Right lobe of liver (tissue), 4 donors: ENCODE results near the gene SOHLH1.

Experiments used
- POLR2A ChIP-seq: fragments of 450-650 bp; IDR thresholded peaks from one replicate; pipeline ENCODE4 v1.6.1; 2017; ENCODE audit warnings: antibody characterized with exemption, mild to moderate bottlenecking
- TF ChIP-seq, protein P1 (sequence below), 4 donors: fragments of 200-600 bp in 3 of 4; fragments of 450-650 bp in 1 of 4; IDR thresholded peaks; one replicate each; pipeline versions ENCODE4 v1.5.1 to v1.8.0; 2016 to 2022; ENCODE audit warnings: antibody characterized with exemption in 4 of 4, mild to moderate bottlenecking in 2 of 4
- donor health status: DM: no; HTN: no; CAD: no.
- donor health status: DM: no; HTN: no; CAD: no.
- donor health status: DM: no; HTN: yes; CAD: no.

DNA sequence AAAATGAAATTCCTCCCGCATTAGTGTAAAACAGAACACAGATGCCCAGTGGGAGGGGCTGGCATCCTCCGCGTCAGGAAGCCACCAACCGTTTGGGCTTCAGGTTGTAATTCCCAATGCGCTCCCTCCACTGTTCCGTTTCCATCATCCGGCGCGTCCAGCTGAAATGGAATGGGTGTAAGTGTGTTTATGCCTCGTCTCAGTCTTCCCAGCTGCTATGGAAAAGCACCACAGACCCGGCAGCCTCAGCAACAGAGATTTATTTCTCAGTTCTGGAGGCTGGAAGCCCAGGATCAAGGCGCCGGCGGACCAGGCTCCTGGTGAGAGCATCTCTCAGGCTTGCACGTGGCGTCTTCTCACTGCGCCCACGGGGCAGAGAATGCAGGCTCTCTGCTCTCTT is 23.1 kb upstream of the SOHLH1 start:
- TF ChIP-seq, protein P1, sequence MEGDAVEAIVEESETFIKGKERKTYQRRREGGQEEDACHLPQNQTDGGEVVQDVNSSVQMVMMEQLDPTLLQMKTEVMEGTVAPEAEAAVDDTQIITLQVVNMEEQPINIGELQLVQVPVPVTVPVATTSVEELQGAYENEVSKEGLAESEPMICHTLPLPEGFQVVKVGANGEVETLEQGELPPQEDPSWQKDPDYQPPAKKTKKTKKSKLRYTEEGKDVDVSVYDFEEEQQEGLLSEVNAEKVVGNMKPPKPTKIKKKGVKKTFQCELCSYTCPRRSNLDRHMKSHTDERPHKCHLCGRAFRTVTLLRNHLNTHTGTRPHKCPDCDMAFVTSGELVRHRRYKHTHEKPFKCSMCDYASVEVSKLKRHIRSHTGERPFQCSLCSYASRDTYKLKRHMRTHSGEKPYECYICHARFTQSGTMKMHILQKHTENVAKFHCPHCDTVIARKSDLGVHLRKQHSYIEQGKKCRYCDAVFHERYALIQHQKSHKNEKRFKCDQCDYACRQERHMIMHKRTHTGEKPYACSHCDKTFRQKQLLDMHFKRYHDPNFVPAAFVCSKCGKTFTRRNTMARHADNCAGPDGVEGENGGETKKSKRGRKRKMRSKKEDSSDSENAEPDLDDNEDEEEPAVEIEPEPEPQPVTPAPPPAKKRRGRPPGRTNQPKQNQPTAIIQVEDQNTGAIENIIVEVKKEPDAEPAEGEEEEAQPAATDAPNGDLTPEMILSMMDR (IDR thresholded peaks at IDR 0.05): no peak
- no peak for TF ChIP-seq POLR2A
